ENCODE results near the gene CCDC137. TPM values are rescaled to one million over a fixed set of nuclear protein-coding genes. Genes with fewer than 3 reads are reported as not detected.

CCDC137 gene
- total RNA-seq, 4 donors from 2014 or later: 18.2 to 25.6 (median 21.4) TPM

GRCh38 chr17:81715107-81715871 lies 48.8 kb downstream of the CCDC137 start:
- no CpG with 5 or more reads among the region's 32 CpGs for WGBS, 2 donors
- H3K4me1 ChIP-seq: peaks cover 29 to 60% (median 31%) of the 10 kb centered on the region in 3 donors
- intact Hi-C loops (cut with DNase I): no loop called here
- no peak overlapping the region for H3K27ac ChIP-seq
- peaks cover 0 to 60% (median 0%) of the 10 kb centered on the region in 3 donors for H3K36me3 ChIP-seq
- H3K27me3 ChIP-seq: no peaks in the 10 kb centered on the region
- DNase-seq: no peak
- H3K4me3 ChIP-seq: no peak overlapping the region
- TF ChIP-seq CTCF (IDR thresholded peaks at IDR 0.05) (no peak), POLR2A (IDR thresholded peaks at IDR 0.05) (no peak)
- no peaks in the 10 kb centered on the region for H3K9me3 ChIP-seq

- TF ChIP-seq CTCF (IDR thresholded peaks at IDR 0.05): no peak
- no peak for TF ChIP-seq POLR2A (IDR thresholded peaks at IDR 0.05)
- Histone ChIP-seq H3K27ac (no peak overlapping the region), H3K9me3 (no peaks in the 10 kb centered on the region), H3K36me3 (peaks cover 0 to 67% (median 0%) of the 10 kb centered on the region in 3 donors), H3K4me3 (no peak overlapping the region), H3K27me3 (no peaks in the 10 kb centered on the region), H3K4me1 (peaks cover 21 to 56% (median 24%) of the 10 kb centered on the region in 3 donors)
- no peak for DNase-seq
- WGBS, 2 donors: 87% methylated on average over 3 of the region's 43 CpGs; no CpG with 5 or more reads in 1 of the 2 donors
- intact Hi-C loops (cut with DNase I): no loop called here
Measured at GRCh38 chr17:81715872-81716673, 49.5 kb downstream of the CCDC137 start.

DNA sequence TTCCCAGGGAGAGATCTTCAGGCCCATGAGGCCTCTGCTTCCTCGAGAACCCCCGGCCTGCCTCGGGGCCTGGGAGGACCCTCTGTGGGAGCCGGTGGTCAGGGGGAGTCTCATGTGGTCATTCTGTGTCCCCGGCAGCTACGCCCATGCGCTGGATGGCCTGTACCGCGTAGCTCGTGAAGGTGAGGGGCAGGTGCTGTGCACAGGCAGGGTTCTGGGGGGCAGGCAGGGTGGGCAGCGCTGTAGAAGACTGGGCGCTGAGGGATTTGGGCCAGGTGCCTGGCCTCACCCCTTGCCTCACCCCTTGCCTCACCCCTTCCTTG lies 50.1 kb downstream of the CCDC137 start:
- no peak overlapping the region for H3K4me3 ChIP-seq
- H3K4me1 ChIP-seq: peaks cover 16 to 56% (median 25%) of the 10 kb centered on the region in 3 donors
- TF ChIP-seq CTCF (IDR thresholded peaks at IDR 0.05) (no peak), POLR2A (IDR thresholded peaks at IDR 0.05) (no peak)
- H3K27me3 ChIP-seq: no peaks in the 10 kb centered on the region
- 85% methylated on average over 8 of the region's 12 CpGs; no CpG with 5 or more reads in 1 of the 2 donors for WGBS, 2 donors
- DNase-seq: no peak
- H3K9me3 ChIP-seq: no peaks in the 10 kb centered on the region
- H3K27ac ChIP-seq: no peak overlapping the region
- H3K36me3 ChIP-seq: peaks cover 0 to 67% (median 0%) of the 10 kb centered on the region in 3 donors
- intact Hi-C loops (cut with DNase I): no loop called here

DNA sequence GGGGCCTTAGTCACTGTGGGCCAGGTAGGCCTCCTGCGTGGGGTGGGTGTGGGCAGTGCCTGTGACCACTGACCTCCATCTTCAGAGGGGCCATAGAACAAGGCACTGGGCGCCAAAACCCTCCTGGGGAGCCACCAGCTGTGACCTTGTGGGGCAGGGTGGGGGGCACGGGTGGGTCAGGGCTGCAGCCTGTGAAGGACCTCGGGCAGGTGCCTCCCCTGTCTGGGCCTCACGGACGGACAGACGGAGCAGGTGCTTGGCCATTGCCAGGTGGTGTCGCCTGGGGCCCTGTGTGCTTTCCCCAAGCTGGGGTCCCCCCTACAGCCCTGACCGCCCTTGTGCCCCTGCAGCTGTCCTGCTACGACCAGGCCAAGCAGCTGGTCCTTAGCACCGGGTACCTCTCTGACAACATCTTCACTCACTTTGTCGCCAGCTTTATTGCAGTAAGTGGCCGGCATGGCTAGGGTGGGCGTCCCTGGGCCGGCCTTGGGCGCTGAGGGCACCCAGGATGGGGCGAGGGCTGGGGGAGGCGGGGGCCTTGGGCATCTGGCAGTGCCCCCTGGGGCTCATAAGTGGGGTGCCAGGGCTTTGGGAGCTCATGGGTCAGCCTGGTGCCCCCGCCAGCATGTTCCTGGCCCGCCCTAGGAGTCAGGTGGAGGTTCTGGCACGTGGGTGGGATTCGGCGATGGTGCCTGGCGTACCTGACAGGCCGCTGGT lies 50.7 kb downstream of the CCDC137 start:
- intact Hi-C loops (cut with DNase I): no loop called here
- peaks cover 21 to 59% (median 31%) of the 10 kb centered on the region in 3 donors for H3K4me1 ChIP-seq

More for the DNA sequence above, 50.7 kb downstream of the CCDC137 start:
- Histone ChIP-seq H3K4me3 (no peak overlapping the region), H3K27me3 (no peaks in the 10 kb centered on the region), H3K9me3 (no peaks in the 10 kb centered on the region), H3K27ac (no peak overlapping the region), H3K36me3 (peaks cover 0 to 67% (median 0%) of the 10 kb centered on the region in 3 donors)
- TF ChIP-seq POLR2A (IDR thresholded peaks at IDR 0.05) (no peak), CTCF (IDR thresholded peaks at IDR 0.05) (no peak)
- DNase-seq: no peak
- no CpG with 5 or more reads among the region's 25 CpGs for WGBS, 2 donors

All from esophagus squamous epithelium (tissue), 5 donors.